Activated CD4-positive, alpha-beta T cell treated with anti-CD3 and anti-CD28 coated beads for 36 hours (primary cell): ENCODE results near the gene TULP4. TPM values are rescaled to one million over a fixed set of nuclear protein-coding genes. Genes with fewer than 3 reads are reported as not detected.

Experiments used
- ATAC-seq: fragments of 200-7000 bp; cut with Tn5 transposase; one replicate; pipeline ENCODE4 v1.10.0; 2021; ENCODE audit warnings: mild to moderate bottlenecking, moderate library complexity
- CTCF ChIA-PET: fragments of 350-600 bp; sonication (Branson Sonifier 250); formaldehyde crosslinking; loops from one replicate; lab custom pipeline; 2021; ENCODE audit warnings: antibody characterized with exemption; lab: Charles Lee
- POLR2A ChIA-PET: fragments of 350-600 bp; sonication (Branson Sonifier 250); formaldehyde crosslinking; loops from one replicate; lab custom pipeline; 2021; ENCODE audit warnings: antibody characterized with exemption, inconsistent platforms; lab: Charles Lee
- DNase-seq: peaks from one replicate; pipeline ENCODE4 v3.0.0-alpha.2; 2020
- H3K27ac Mint-ChIP-seq: one replicate; pipeline ENCODE4 v1.8.0; 2021; ENCODE audit warnings: mixed read lengths
- H3K27me3 Mint-ChIP-seq: one replicate; pipeline ENCODE4 v1.8.0; 2021; ENCODE audit warnings: mixed read lengths
- H3K36me3 Mint-ChIP-seq: one replicate; pipeline ENCODE4 v1.8.0; 2021; ENCODE audit warnings: low read depth, mixed read lengths
- H3K4me1 Mint-ChIP-seq: one replicate; pipeline ENCODE4 v1.8.0; 2021; ENCODE audit warnings: mixed read lengths
- H3K4me3 Mint-ChIP-seq: one replicate; pipeline ENCODE4 v1.8.0; 2021; ENCODE audit warnings: mild to moderate bottlenecking, moderate library complexity, mixed read lengths
- H3K9me3 Mint-ChIP-seq: one replicate; pipeline ENCODE4 v1.8.0; 2021; ENCODE audit warnings: low read depth, mixed read lengths
- intact Hi-C, 2 experiments: fragments of 100-400 bp; cut with DNase I in 1 of 2; cut with micrococcal nuclease in 1 of 2; formaldehyde crosslinking; loops; one replicate each; pipeline versions ENCODE4 v1.14.2 to v1.15.1; 2022 to 2024; cut with DNase I, micrococcal nuclease
- total RNA-seq, 2 experiments: library from RNA; stranded (reverse); gene quantifications; one replicate each; pipeline ENCODE4 v1.2.3, GENCODE V29; 2021

TULP4 gene
- total RNA-seq, 2 experiments from 2014 or later: 11.8 to 14.3 TPM

DNA sequence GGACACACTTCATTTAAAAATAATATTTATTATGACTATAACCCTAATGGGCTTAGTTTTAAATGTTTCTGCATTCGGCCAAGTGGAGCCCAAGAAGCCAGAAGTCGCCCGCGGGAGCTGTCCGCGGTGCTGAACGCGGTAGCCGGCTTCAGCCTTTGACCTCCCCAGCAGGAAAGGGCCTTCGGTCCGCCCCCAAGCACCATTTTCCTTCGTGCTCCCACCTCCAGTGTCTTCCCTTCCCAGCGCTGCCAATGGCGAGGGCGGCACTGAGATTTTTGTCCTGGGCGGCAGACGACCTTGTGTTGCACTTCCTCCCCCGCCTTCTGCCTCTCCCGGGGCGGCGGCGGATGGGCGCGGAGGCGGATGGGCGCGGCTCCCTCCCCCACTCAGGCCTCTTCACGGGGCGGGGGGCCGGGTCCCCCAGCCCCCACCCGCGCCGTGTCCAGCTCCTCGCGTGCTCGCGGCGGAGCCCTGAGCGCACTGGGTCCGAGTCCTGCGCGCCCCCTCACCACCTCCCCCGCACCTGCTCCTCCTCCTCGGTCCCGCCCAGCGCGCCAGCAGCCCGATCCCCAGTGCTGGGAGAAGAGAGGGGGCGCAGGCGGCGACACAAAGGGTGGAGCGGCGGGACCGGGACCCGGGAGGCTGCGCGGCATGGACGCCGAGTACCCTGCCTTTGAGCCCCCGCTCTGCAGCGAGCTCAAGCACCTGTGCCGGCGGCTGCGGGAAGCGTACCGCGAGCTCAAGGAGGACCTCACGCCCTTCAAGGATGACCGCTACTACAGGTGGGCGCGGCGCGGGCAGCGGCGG, 224.0 kb downstream of the TULP4 start:
- peak; percentile 72 for ATAC-seq
- H3K27me3 Mint-ChIP-seq: peaks cover 41% of the 10 kb centered on the region
- intact Hi-C loops: no loop called here

DNA sequence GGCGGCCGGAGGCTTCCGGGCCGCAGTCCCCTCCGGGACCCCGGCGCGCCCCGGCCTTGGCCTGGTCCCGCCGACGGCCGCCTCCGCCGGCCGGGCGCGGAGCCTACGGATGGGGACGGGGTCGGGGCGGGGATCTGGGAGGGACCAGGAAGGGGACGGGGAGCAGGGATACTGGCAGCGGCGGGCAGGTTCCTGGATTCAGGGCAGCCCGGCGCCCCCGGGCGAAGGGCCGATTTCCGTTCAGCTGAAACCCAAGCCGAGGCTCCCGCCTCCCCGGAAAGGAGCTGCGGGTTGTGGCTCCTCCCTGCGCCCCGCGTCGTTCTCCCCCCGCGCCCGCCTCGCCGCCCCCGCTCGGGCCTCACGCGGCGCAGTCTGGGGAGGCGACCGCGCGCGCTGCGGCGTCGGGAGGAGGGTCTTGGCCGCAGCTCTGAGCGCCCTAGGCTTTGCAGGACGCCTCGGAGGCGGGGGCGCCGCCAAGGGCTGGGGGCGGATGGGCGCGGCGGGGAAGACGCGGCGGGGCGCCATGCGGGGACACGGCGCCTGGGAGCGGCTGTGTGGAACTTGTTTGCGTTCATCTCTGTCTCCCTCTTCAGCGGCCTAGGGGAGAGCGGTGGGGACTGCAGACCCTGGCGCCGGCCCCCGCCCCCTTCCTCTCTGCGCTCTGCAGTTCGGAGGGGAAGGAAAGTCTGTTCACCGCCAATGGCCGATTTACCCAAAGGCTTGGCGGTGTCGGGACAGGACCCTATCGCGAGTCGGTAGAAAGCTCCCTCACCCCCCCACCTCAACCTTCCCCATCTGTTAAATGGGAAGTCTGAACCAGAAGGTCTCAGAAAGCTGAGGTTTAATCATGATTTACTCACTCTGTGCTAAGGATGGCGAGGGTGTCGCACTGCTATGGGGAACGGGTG, 224.9 kb downstream of the TULP4 start:
- H3K27me3 Mint-ChIP-seq: peaks cover 35% of the 10 kb centered on the region
- CTCF ChIA-PET: interaction anchor here (0.6 to 1.5 kb wide), 3 partner anchors 8 to 86 kb away, joined by 3 read pairs; no protein-coding TSS in a partner anchor
- peak; percentile 49 for DNase-seq

More for the DNA sequence above, 224.0 kb downstream of the TULP4 start:
- Mint-ChIP-seq H3K27ac (no peak overlapping the region), H3K36me3 (no peaks in the 10 kb centered on the region), H3K4me3 (peak overlapping the region; percentile 58), H3K4me1 (no peaks in the 10 kb centered on the region), H3K9me3 (peaks cover 2% of the 10 kb centered on the region)
- peak; percentile 83 for DNase-seq
- CTCF ChIA-PET: interaction anchor here (0.5 to 1.5 kb wide), 3 partner anchors 16 to 360 kb away, joined by 3 read pairs; no protein-coding TSS in a partner anchor
- POLR2A ChIA-PET: no interaction called here

DNA sequence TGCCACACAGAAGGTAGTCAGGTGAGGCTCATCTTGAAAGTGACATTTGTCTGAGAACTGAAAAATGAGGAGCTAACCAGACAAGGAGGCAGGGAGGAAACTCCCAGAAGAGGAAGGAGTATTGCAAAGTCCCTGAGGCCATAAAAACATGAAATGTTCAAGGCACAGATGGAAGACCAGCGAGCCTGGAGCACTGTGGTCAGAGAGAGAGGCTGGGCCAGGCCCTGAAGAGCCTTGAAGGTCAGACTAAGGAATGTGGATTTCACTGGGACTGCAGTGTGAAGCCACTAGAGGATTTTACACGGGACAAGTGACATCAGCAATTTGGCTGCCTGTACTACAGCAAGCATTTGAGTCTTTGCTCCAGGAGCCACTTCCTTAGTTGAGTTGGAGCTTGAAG, 226.5 kb downstream of the TULP4 start:
- ATAC-seq: no peak
- no peak overlapping the region for H3K4me3 Mint-ChIP-seq

More for the DNA sequence above, 224.9 kb downstream of the TULP4 start:
- POLR2A ChIA-PET: no interaction called here
- H3K27ac Mint-ChIP-seq: no peak overlapping the region
- intact Hi-C loops: no loop called here
- H3K36me3 Mint-ChIP-seq: no peaks in the 10 kb centered on the region
- H3K4me1 Mint-ChIP-seq: no peaks in the 10 kb centered on the region
- peaks cover 2% of the 10 kb centered on the region for H3K9me3 Mint-ChIP-seq
- peak overlapping the region; percentile 26 for H3K4me3 Mint-ChIP-seq
- peak; percentile 65 for ATAC-seq

DNA sequence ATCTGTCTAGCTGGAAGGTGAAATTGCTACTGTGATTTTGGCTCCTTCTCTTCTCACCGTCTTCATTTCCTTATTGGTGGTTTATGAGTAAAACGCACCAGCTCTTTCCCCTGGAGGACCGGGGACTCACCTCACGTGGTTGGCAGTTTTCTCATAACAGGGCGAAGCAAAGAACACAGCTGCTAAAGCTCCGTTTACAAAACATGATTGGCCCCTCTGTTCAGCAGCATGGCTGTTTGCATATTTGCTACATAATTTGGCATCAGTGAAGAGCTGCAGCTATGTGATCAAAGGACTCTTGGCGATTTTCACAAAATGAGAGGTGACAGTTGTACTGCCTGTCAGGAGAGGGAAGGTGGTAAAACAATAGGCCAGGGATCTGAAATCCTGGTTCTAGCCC, 227.1 kb downstream of the TULP4 start:
- no peaks in the 10 kb centered on the region for H3K36me3 Mint-ChIP-seq
- POLR2A ChIA-PET: interaction anchor here (0.6 kb wide), 1 partner anchor 454 kb away, joined by 3 read pairs; no protein-coding TSS in a partner anchor
- CTCF ChIA-PET: no interaction called here
- no peak for ATAC-seq
- no peaks in the 10 kb centered on the region for H3K4me1 Mint-ChIP-seq
- H3K9me3 Mint-ChIP-seq: no peaks in the 10 kb centered on the region
- DNase-seq: no peak
- H3K27ac Mint-ChIP-seq: no peak overlapping the region
- H3K4me3 Mint-ChIP-seq: no peak overlapping the region
- peaks cover 37% of the 10 kb centered on the region for H3K27me3 Mint-ChIP-seq
- intact Hi-C loops: no loop called here

More for the DNA sequence above, 226.5 kb downstream of the TULP4 start:
- Mint-ChIP-seq H3K27me3 (peaks cover 37% of the 10 kb centered on the region), H3K27ac (no peak overlapping the region), H3K4me1 (no peaks in the 10 kb centered on the region), H3K9me3 (no peaks in the 10 kb centered on the region), H3K36me3 (no peaks in the 10 kb centered on the region)
- intact Hi-C loops: no loop called here
- DNase-seq: no peak
- ChIA-PET CTCF (no interaction called here), POLR2A (interaction anchor here (0.6 kb wide), 1 partner anchor 453 kb away, joined by 3 read pairs; no protein-coding TSS in a partner anchor)

DNA sequence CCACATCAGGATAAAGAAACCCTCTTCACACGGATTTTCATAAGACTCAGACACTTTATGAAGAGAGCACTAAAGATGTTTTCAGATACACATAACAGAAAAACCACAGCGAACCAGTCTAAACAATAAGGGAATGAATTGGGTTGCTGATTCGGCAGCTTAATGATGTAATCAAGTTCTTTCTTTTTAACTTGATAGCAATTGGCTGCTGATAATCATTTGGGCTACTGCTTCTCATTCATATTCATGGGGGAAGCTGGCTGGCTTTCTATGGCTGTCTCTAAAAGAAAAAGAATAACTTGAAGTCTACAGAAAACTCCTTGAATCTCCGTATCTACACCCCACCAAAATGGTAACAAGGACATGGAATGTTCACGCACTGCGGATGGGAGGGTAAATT, 227.6 kb downstream of the TULP4 start:
- no peaks in the 10 kb centered on the region for H3K9me3 Mint-ChIP-seq
- intact Hi-C loops: no loop called here
- DNase-seq: no peak
- peaks cover 35% of the 10 kb centered on the region for H3K27me3 Mint-ChIP-seq
- H3K4me1 Mint-ChIP-seq: no peaks in the 10 kb centered on the region
- ATAC-seq: no peak
- no peak overlapping the region for H3K4me3 Mint-ChIP-seq
- H3K36me3 Mint-ChIP-seq: no peaks in the 10 kb centered on the region
- no peak overlapping the region for H3K27ac Mint-ChIP-seq
- ChIA-PET POLR2A (no interaction called here), CTCF (interaction anchor here (0.5 to 1.3 kb wide), 4 partner anchors 14 to 502 kb away, joined by 3 to 4 read pairs (median 3); no protein-coding TSS in a partner anchor)

DNA sequence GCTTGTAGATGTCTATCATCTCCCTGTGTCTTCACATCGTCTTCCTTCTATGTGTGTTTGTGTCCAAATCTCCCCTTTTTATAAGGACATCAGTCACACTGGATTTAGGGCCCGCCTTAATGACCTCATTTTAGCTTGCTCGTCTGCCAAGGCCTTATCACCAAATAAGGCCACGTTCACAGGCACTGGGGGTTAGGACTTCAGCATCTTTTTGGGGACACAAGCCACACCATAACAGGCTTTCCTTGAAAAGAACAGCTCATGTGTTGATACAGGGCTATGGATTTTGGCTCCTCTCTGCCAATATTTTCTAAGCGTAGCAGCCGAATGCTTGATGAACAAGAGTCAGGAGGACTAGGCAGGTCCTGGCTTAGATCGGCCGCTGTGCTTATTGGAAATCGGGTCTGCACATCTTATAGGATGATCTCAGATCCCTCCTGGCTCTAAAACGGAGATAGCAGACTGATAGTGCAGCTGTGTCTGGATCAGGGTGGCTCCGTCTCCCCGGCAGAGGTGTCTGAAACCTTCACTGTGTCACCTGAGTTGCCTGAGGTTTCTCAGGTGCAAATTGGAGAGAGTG, 231.4 kb downstream of the TULP4 start:
- POLR2A ChIA-PET: interaction anchor here (0.6 kb wide), 1 partner anchor 26 kb away, joined by 7 read pairs; no protein-coding TSS in a partner anchor
- H3K4me1 Mint-ChIP-seq: no peaks in the 10 kb centered on the region
- no peak overlapping the region for H3K27ac Mint-ChIP-seq
- H3K4me3 Mint-ChIP-seq: no peak overlapping the region
- peaks cover 22% of the 10 kb centered on the region for H3K27me3 Mint-ChIP-seq
- CTCF ChIA-PET: no interaction called here
- H3K36me3 Mint-ChIP-seq: no peaks in the 10 kb centered on the region
- intact Hi-C loops: no loop called here
- ATAC-seq (no peak), DNase-seq (no peak)
- no peaks in the 10 kb centered on the region for H3K9me3 Mint-ChIP-seq

DNA sequence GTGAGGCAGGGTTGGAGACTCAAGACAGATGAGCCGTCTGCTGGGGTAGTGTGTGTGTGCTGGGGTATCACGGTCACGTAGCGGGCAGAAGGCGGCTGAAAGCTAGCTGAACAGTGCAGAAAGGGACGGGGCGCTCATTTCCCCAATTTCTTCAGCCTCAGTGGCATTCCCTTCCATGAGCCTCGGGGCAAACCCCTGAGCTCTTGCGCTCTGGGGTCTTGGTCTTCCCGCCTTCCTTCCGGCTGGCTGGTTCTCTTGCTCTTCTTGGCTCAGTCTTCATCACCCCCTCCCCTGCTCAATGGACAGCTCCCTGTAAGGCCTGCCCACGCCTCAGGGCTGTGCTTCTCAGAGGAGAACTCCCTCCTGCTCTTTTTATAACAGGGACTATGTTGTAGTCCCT, 232.2 kb downstream of the TULP4 start:
- no peak overlapping the region for H3K4me3 Mint-ChIP-seq
- H3K27ac Mint-ChIP-seq: no peak overlapping the region
- H3K27me3 Mint-ChIP-seq: peaks cover 17% of the 10 kb centered on the region
- ATAC-seq (no peak), DNase-seq (no peak)
- intact Hi-C loops: no loop called here
- ChIA-PET POLR2A (no interaction called here), CTCF (no interaction called here)
- H3K4me1 Mint-ChIP-seq: no peaks in the 10 kb centered on the region
- no peaks in the 10 kb centered on the region for H3K9me3 Mint-ChIP-seq
- H3K36me3 Mint-ChIP-seq: no peaks in the 10 kb centered on the region

DNA sequence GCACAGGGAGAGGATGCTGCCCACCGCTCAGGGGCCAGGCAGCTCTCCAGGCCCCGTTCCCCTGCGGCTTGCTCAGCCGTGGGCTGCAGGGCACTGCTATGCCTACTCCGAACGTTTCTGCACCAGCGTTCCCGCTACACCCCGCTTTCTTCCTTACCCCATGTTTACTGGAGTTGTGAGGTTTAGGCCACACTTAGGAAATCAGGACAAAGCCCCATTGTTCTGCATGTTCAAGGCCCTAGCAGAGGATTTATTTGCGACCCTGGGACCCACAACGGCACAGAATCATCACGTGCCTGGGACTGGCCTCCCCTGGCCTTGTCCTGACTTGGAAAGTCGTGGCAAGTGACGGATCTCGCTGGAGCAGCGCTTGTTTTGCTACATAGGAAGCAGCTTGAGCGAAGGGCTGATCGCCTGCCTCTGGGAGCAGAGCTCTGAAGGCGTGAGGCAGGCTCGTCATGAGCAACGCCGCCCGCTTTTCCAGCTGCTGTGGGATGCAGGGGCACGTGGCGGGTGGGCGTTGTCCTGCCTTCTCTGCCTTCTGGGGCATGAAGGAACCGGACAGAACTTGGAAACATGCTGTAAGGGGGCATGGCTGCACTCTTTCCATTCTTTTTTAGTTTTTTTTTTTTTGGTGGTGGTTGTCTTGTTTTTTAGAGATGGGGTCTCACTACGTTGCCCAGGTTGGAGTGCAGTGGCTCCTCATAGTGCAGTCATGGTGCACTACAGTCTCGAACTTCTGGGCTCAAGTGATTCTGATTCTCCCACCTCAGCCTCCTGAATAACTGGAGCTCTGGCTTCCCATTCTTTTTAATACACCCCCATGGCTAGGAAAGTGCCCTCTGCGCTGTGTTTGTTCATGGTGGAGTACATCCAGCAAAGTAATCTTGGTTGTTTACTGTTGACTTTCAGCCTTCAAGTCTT, 233.0 kb downstream of the TULP4 start:
- intact Hi-C loops: no loop called here
- no peak for DNase-seq
- Mint-ChIP-seq H3K4me1 (no peaks in the 10 kb centered on the region), H3K36me3 (no peaks in the 10 kb centered on the region), H3K4me3 (no peak overlapping the region), H3K27ac (no peak overlapping the region), H3K27me3 (peaks cover 11% of the 10 kb centered on the region), H3K9me3 (no peaks in the 10 kb centered on the region)
- no peak for ATAC-seq
- ChIA-PET POLR2A (interaction anchor here (0.6 kb wide), 1 partner anchor 37 kb away, joined by 5 read pairs; no protein-coding TSS in a partner anchor), CTCF (interaction anchor here (0.5 kb wide), 1 partner anchor 95 kb away, joined by 4 read pairs; no protein-coding TSS in a partner anchor)

DNA sequence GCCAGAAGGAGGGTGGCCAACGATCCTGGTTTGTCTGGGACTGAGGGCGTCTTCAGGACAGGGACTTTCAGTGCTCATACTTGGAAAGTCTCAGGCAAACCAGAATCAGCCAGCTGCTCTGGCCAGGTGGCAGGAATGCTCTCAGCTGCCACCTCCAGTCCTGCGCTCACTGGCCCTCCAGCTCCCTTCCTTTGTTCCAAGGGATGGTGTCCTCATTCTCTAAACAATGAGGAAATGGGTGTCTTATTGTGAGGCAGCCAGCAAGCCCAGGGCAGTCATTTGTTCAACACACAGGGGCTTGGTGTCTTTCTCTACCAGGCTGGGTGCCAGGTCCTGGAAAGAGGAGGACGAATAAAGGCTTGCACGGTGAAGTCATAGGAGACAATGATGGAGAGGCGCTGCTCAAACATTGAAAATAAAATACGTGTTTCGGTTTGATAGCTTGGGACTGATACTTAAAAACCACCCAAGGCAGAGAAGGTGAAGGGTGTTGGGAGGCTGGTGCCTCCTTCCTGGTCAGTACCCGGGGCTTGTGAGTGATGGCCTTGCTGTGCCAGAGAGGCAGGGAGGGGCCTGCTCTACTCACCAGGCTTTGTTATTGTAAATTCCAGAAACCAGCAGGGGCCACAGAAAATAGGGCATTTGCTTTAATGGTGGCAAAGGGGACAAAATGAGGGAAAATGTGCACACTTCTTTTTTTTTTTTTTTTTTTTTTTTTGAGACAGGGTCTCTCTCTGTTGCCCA, 236.3 kb downstream of the TULP4 start:
- ChIA-PET CTCF (no interaction called here), POLR2A (no interaction called here)
- no peaks in the 10 kb centered on the region for H3K9me3 Mint-ChIP-seq
- peaks cover 4% of the 10 kb centered on the region for H3K27me3 Mint-ChIP-seq
- intact Hi-C loops: no loop called here
- H3K4me3 Mint-ChIP-seq: no peak overlapping the region
- ATAC-seq: no peak
- H3K36me3 Mint-ChIP-seq: no peaks in the 10 kb centered on the region
- H3K27ac Mint-ChIP-seq: no peak overlapping the region
- peaks cover 3% of the 10 kb centered on the region for H3K4me1 Mint-ChIP-seq
- no peak for DNase-seq
